GM12892 (cell line): ENCODE results near the gene CIB2.

ENCODE experiments used
- DNase-seq: peaks from one replicate; pipeline ENCODE4 v3.0.0; 2011; ENCODE audit not compliant: insufficient read length
- FAIRE-seq: peaks from 2 replicates; lab custom pipeline; 2011; peaks lifted over from hg19 to GRCh38; lab: Jason Lieb, UNC
- POLR2A ChIP-seq: IDR thresholded peaks from 2 replicates; pipeline ENCODE4 v1.6.1; 2011; ENCODE audit warnings: low read depth, low read length, control low read depth
- POLR2AphosphoS5 ChIP-seq: IDR thresholded peaks from 2 replicates; pipeline ENCODE4 v1.6.1; 2011; ENCODE audit warnings: low read depth, low read length, control low read depth
- TAF1 ChIP-seq: IDR thresholded peaks from 2 replicates; pipeline ENCODE4 v1.6.1; 2011; ENCODE audit warnings: low read depth, mild to moderate bottlenecking, control low read depth, low read length, borderline replicate concordance

The CIB2 gene

GRCh38 chr15:78058401-78058935 is 72.8 kb downstream of the CIB2 start:
- FAIRE-seq, result no peak
- TF ChIP-seq TAF1, result no peak
- no peak for TF ChIP-seq POLR2A
- TF ChIP-seq POLR2AphosphoS5, result no peak

GRCh38 chr15:78057803-78058202 is 73.4 kb downstream of the CIB2 start:
- FAIRE-seq, result no peak
- no peak for TF ChIP-seq TAF1
- TF ChIP-seq POLR2A, result no peak
- no peak for TF ChIP-seq POLR2AphosphoS5
- no peak for DNase-seq

More at GRCh38 chr15:78058401-78058935, 72.8 kb downstream of the CIB2 start:
- DNase-seq, result no peak

GRCh38 chr15:78056714-78057269 is 74.5 kb downstream of the CIB2 start:
- TF ChIP-seq TAF1, result no peak
- no peak for TF ChIP-seq POLR2A
- TF ChIP-seq POLR2AphosphoS5, result no peak
- DNase-seq (no peak), FAIRE-seq (no peak)

GRCh38 chr15:78055919-78056713 is 75.1 kb downstream of the CIB2 start:
- no peak for TF ChIP-seq POLR2AphosphoS5
- no peak for TF ChIP-seq TAF1
- TF ChIP-seq POLR2A, result no peak
- DNase-seq (no peak), FAIRE-seq (no peak)

- DNase-seq (no peak), FAIRE-seq (no peak)
- TF ChIP-seq POLR2AphosphoS5, result no peak
- TF ChIP-seq POLR2A, result no peak
- no peak for TF ChIP-seq TAF1
Measured at GRCh38 chr15:78054966-78055365, 76.3 kb downstream of the CIB2 start.
